ENCODE results near the gene CDK19. TPM values are rescaled to one million over a fixed set of nuclear protein-coding genes. Genes with fewer than 3 reads are reported as not detected.

Gene CDK19
- total and polyA plus RNA-seq, 9 of the 15 experiments (the other 6 are each of a cell fraction or from before 2014, with no cell fraction given) = 3.8 to 15.2 (median 7.4) TPM

DNA sequence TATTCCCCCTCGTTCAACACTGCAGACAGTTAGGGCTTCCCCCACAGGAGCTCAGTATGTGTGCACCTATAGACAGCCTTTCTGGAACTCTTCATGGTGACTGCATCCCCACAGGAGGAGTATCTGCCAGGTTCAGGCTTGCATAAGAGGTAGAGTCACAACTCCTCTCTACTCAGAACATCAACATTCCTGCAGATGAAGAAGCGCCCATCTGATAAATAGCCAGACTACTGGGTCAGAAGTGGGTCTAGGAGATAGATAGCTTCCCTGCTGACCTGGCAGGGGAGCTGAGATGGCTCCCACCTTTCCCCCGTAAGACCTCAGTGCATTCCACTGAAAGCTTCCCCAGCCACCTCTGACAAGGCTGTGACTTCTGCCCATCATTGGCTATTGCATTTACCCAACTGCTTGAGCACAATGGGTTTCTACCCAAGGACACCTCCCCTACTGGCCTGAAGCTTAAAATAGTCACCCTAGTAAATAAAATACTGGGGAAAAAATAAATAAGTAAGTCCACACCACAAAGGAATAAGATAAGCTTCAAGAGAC, 125.1 kb downstream of the CDK19 start:
- H3K9ac ChIP-seq (ENCODE audit: insufficient read depth in 1 of 2, low read depth in 2 of 2, low read length in 2 of 2) = no peak overlapping the region; a peak in 1 of 4 replicates
- 8% methylated on average over 3 of the region's 3 CpGs for WGBS (ENCODE audit: insufficient coverage, low coverage, missing lambda C conversion rate)
- H3K9me3 ChIP-seq (replicated peaks; ENCODE audit: control insufficient read depth, insufficient read depth, low read depth, low read length) = no peaks in the 10 kb centered on the region
- H3K4me3 ChIP-seq = no peak overlapping the region
- no peak overlapping the region for H2AFZ ChIP-seq (ENCODE audit: low read depth, low read length)
- no peak overlapping the region for H3K4me2 ChIP-seq (ENCODE audit: insufficient read depth, low read length)
- no TSS peak for BruUV-seq (replicated peaks)
- no peak overlapping the region for H3K27ac ChIP-seq (ENCODE audit: extremely low read depth, low read depth, low read length)
- H3K27me3 ChIP-seq (ENCODE audit: control insufficient read depth in 2 of 2, insufficient read depth in 2 of 2, low read length in 2 of 2) = peaks cover 0 to 7% of the 10 kb centered on the region in 2 experiments; a peak in 1 of 5 replicates
- no peaks in the 10 kb centered on the region for H3K9me1 ChIP-seq (ENCODE audit: control insufficient read depth, insufficient read depth, low read length)
- no peaks in the 10 kb centered on the region for H3K4me1 ChIP-seq (replicated peaks in 1 of 2; ENCODE audit: control insufficient read depth in 2 of 2, insufficient read depth in 2 of 2, low read length in 2 of 2)
- no peaks in the 10 kb centered on the region for H3K36me3 ChIP-seq (ENCODE audit: control insufficient read depth, insufficient read depth, low read length)
- ATAC-seq (no peak), DNase-seq (ENCODE audit: extremely low read depth in 1 of 4, low spot score in 3 of 4) (no peak), FAIRE-seq (no peak)
- intact Hi-C loops (cut with micrococcal nuclease) (no loop called here), in situ Hi-C loops (cut with MboI) (no loop called here)
- H4K20me1 ChIP-seq (replicated peaks; ENCODE audit: control insufficient read depth, insufficient read depth, low read length) = peaks cover 4% of the 10 kb centered on the region; the same call in 1 of the 2 replicates
- CTCF ChIA-PET (ENCODE audit: low intra/inter-chr PET ratio) = no interaction called here
- TF ChIP-seq ZC3H8 (IDR thresholded peaks at IDR 0.05) = no peak
- POLR2A ChIA-PET = interaction anchor here (0.6 to 2.1 kb wide), 6 partner anchors 12 to 325 kb away, joined by 3 to 12 read pairs (median 3); partner anchors contain the start of gene AMD1
- H3K79me2 ChIP-seq (ENCODE audit: control insufficient read depth, insufficient read depth, low read length) = no peaks in the 10 kb centered on the region

DNA sequence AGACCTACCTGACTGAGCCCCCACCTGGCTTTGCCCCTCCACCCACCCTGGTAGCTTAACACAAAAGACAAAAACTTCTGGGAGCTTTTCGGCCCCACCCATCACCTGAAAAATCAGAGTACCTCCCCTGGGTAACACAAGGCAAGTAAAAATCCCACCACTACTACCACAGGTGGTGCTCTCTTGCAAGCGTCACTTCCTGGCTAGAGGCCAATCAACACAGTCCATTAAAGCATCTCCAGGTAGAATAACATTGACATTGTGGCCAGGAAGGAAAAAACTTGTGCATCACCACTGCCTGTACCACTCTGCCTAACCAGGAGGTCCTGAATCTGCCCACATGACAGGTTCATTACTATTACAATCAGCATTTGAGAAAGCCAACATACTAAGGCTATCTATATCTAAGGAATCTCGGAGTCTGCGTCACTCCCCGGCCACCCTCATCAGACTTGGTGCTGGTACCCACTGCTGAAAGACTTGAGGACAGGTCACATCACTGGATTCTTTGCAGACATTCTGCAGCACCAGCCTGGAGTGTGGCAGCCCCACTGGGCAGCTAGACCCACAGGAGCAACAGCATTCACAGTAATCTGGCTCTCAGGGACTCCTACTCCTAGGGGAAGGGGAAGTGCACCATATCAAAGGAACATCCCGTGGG, 125.9 kb downstream of the CDK19 start:
- no peak overlapping the region for H3K4me2 ChIP-seq (ENCODE audit: insufficient read depth, low read length)
- CTCF ChIA-PET (ENCODE audit: low intra/inter-chr PET ratio) = interaction anchor here (0.6 to 0.8 kb wide), 2 partner anchors 189 to 260 kb away, joined by 3 read pairs; no protein-coding TSS in a partner anchor
- BruUV-seq (replicated peaks) = no TSS peak
- H3K4me3 ChIP-seq = no peak overlapping the region
- no peaks in the 10 kb centered on the region for H3K9me3 ChIP-seq (replicated peaks; ENCODE audit: control insufficient read depth, insufficient read depth, low read depth, low read length)
- H3K27me3 ChIP-seq (ENCODE audit: control insufficient read depth in 2 of 2, insufficient read depth in 2 of 2, low read length in 2 of 2) = peaks cover 0 to 7% of the 10 kb centered on the region in 2 experiments; a peak in 1 of 5 replicates
- no peaks in the 10 kb centered on the region for H3K9me1 ChIP-seq (ENCODE audit: control insufficient read depth, insufficient read depth, low read length)
- WGBS (ENCODE audit: insufficient coverage, low coverage, missing lambda C conversion rate) = 13% methylated on average over 6 of the region's 6 CpGs
- FAIRE-seq = no peak
- no peak overlapping the region for H2AFZ ChIP-seq (ENCODE audit: low read depth, low read length)
- no peak for DNase-seq (ENCODE audit: extremely low read depth in 1 of 4, low spot score in 3 of 4)
- peaks cover 4% of the 10 kb centered on the region; the same call in 1 of the 2 replicates for H4K20me1 ChIP-seq (replicated peaks; ENCODE audit: control insufficient read depth, insufficient read depth, low read length)
- no peak for TF ChIP-seq ZNF316 (IDR thresholded peaks at IDR 0.05)
- TF ChIP-seq NFIC (IDR thresholded peaks at IDR 0.05) = peak; percentile 28; the same call in 1 of the 2 replicates
- no peaks in the 10 kb centered on the region for H3K36me3 ChIP-seq (ENCODE audit: control insufficient read depth, insufficient read depth, low read length)
- H3K9ac ChIP-seq (ENCODE audit: insufficient read depth in 1 of 2, low read depth in 2 of 2, low read length in 2 of 2) = no peak overlapping the region
- ATAC-seq = no peak
- H3K4me1 ChIP-seq (replicated peaks in 1 of 2; ENCODE audit: control insufficient read depth in 2 of 2, insufficient read depth in 2 of 2, low read length in 2 of 2) = no peaks in the 10 kb centered on the region
- POLR2A ChIA-PET = interaction anchor here (0.6 to 2.1 kb wide), 8 partner anchors 11 to 326 kb away, joined by 3 to 12 read pairs (median 3); partner anchors contain the start of gene AMD1
- no peak overlapping the region for H3K27ac ChIP-seq (ENCODE audit: extremely low read depth, low read depth, low read length)
- in situ Hi-C loops (cut with MboI) = loop anchor here (10.0 kb wide), 1 partner anchor 195 kb away; no protein-coding TSS in a partner anchor
- no peaks in the 10 kb centered on the region for H3K79me2 ChIP-seq (ENCODE audit: control insufficient read depth, insufficient read depth, low read length)
- intact Hi-C loops (cut with micrococcal nuclease) = no loop called here

Measured in K562 (cell line).